Activated CD8-positive, alpha-beta memory T cell treated with anti-CD3 and anti-CD28 coated beads for 1 hour (primary cell): ENCODE data around the gene PKHD1.

Experiments used
- DNase-seq, 2 donors: peaks; one replicate each; pipeline ENCODE4 v3.0.0-alpha.2; 2020; ENCODE audit warnings: low read depth in 1 of 2; ENCODE audit errors: extremely low read depth in 1 of 2

The PKHD1 gene

GRCh38 chr6:52046456-52046855 lies 41.0 kb downstream of the PKHD1 start:
- no peak for DNase-seq

- no peak for DNase-seq
Observed at GRCh38 chr6:52045481-52045880, 41.9 kb downstream of the PKHD1 start.

DNA sequence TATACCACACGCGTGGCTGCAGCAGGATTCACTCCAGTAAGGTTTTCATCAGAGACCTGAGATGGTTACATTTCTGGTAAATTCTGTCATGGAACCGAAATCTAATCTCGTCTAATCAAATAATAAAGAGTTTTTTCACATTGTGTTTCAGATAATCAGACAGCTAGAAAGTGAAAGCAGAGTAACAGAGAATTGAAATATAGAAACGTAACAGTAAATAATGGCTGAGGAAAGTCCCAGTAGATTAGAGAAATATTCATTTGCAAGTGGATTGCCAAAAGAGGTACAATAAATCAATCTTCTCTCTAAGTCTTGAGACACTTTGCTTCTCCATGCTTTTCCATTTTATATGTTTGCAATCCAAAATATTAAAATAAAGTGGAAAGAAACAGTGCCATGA lies 42.4 kb downstream of the PKHD1 start:
- no peak for DNase-seq

GRCh38 chr6:52042141-52042885 lies 45.1 kb downstream of the PKHD1 start:
- no peak for DNase-seq

DNA sequence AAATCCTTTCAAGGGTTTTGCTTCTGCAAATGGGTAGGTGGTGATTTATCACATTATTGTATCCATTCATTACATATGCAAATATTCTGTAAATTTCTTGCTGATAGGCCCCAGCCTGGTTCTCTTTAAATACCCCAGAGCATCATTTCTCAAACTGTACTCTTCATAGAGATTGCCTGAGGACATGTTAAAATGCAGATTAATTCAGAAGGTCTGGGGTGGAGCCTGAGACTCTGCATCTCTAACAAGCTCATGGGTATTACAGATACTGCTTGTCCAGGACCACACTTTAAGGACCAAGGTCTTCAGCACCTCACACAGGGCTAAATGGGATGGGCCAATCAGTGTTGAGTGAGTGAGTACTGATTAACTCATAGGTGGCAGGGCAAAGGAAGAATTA lies 46.3 kb downstream of the PKHD1 start:
- DNase-seq: no peak

GRCh38 chr6:52027699-52028098 lies 59.7 kb downstream of the PKHD1 start:
- DNase-seq: no peak

GRCh38 chr6:52024451-52025068 lies 62.9 kb downstream of the PKHD1 start:
- no peak for DNase-seq

DNA sequence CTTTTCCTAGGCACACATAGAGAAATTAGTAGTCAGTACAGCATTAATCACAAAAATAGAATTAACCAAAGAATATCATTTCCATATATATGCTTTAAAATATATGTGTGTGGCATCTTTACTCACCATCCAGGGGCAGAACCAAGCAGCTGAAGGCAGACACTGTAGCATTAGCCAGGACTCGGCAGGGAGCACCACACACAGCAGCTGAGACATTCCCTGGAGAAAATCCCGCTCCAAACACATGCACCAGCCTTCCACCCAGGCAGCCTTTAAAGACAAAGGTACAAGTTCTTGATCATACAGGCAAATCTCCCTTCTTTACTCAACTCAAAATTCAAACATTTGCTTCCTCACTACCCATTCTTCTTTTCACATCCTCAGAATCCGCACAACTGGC lies 64.7 kb downstream of the PKHD1 start:
- no peak for DNase-seq

- DNase-seq: no peak
Observed at GRCh38 chr6:52020945-52021570, 66.4 kb downstream of the PKHD1 start.

- DNase-seq: no peak
Observed at GRCh38 chr6:52019881-52020280, 67.5 kb downstream of the PKHD1 start.

GRCh38 chr6:52019092-52019491 lies 68.3 kb downstream of the PKHD1 start:
- no peak for DNase-seq

GRCh38 chr6:52016915-52017748 lies 70.3 kb downstream of the PKHD1 start:
- no peak for DNase-seq

DNA sequence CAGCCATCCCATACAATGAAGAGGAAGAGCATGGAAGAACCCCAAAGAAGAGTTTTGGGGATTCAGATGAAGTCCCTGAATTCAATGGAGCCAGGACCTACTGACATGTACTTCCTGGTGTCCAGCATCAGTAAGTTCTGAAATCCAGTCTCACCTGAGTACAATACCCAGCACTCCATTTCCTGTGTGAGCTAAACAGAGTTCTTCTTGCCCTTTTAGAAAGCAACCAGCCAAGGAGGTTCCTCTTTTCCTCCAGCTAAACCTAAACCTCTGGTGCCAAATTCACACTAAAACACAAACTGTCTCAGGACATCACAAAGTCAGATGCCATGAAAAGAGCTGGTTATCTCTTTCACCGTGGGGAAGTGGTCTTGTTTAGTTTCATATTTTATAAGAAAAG lies 71.5 kb downstream of the PKHD1 start:
- DNase-seq: no peak

DNA sequence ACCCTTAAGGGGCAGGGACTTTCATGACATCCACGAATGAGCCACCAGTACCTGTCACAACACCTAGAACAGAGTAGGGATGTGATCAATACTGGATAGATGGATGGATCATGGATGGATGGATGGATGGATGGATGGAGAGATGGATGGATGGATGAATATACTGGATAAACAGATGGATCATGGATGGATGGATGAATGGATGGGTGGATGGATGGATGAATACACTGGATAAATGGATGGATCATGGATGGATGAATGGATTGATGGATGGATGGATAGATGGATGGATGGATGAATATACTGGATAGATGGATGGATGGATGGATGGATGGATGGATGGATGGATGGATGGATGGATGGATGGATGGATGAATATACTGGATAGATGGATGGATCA lies 73.0 kb downstream of the PKHD1 start:
- no peak for DNase-seq

GRCh38 chr6:52013035-52013434 lies 74.4 kb downstream of the PKHD1 start:
- DNase-seq: no peak

GRCh38 chr6:52012582-52012981 lies 74.8 kb downstream of the PKHD1 start:
- DNase-seq: no peak

DNA sequence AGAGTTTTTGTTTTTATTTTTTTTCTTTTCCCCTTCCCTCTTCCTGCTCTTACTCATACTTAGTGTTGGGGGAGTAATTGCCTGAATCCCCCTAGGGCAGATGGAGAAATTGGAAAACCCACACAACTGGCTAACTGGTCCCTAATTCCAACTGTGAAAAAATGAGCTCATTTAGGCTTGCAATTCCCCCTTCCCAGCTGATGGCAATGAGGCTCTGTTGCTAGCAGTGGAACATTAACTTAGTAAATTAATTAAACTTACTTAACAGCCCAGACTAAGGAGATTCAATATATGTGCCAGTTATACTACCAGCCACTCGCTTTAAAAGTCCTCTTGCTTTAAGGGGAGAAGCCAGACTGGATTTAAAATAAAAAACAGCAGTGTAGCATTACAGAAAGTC lies 76.6 kb downstream of the PKHD1 start:
- DNase-seq: no peak

GRCh38 chr6:52010145-52010544 lies 77.3 kb downstream of the PKHD1 start:
- DNase-seq: no peak

DNA sequence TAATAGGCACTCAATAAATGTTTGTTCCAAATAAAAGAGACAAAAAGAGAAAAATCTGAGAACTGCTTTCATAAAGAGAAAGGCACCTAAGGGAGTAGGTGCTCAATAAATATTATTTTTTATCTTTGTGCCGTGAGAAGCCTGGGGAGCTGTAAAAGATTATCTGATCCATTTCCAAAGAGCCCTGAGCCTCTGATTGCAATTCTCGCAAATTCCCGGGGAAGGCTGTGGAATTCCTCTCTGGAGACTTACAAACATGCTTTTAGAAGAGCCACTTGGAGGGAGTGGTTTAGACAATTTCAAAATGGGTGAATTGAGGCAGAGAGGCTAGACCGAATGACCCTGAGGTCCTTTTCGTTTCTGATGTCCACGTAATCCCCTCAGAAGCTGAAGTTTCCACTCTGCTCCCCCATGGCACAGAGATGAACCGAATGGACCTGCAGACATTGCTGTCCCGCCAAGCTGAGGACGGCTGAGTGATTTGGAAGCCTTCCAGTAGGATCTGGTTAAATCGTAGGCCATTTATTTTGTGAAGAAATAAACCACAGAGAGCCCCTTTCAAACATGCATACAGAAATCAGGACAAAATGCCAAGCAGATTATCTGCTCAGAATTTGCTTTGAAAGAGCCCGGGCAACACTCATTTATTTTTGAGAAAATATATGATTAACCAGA lies 77.8 kb downstream of the PKHD1 start:
- no peak for DNase-seq

- DNase-seq: no peak
Observed at GRCh38 chr6:52000064-52000463, 87.3 kb downstream of the PKHD1 start.
